ENCODE data around the gene FARS2.

DNA sequence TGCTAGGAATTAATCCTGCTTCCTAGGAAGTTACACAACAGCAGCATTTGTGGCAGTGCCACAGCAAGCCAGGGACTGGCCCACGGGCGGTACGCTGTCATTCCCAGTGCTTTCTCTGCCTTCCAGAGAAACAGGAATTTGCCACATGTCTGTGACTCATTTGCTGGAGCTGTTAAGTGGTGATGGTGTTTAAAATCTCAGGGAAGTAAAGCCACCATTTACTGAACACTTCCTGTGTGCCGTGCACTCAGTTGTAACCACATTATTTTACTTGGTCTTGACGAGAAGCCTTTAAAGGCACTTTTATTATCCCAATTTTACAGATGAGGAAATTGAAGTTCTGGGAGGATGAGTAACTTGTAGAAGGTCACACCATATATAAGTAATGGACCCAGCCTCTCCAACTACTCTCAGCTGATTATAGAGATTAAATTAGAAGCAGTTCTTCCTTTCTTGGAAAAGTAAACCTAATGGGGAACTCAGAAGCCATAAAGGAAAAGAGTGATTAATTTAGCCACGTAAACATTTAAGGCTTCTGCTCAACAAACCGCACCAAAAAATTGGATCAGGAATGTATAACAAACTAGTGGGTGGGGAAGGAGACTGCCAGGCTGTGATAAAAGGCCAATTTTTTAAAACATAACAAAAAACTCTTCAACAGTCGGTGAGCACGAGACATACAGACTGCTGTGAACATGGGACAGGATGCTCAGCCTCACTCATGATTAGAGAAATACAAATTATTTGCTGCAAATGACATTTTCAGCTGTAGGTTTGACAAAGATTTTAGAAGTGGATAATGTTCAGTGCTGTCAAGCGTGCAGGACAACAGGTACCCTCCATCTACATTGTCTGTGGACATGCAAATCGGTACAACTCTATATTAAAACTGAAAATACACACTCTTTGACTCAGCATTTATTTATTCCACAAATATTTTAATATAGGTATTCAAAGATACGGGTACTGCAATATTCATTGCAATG, 434.2 kb downstream of the FARS2 start:
- no peak for TF ChIP-seq TAF1 (IDR thresholded peaks at IDR 0.05; ENCODE audit: borderline replicate concordance, low read depth, low read length)
- TF ChIP-seq POLR2AphosphoS5 (IDR thresholded peaks at IDR 0.05; ENCODE audit: low read depth, low read length), result no peak
- no peak for TF ChIP-seq POLR2A (IDR thresholded peaks at IDR 0.05; ENCODE audit: low read depth, low read length)
